IMR-90 (cell line): ENCODE data around the gene NCOA5. TPM values are rescaled to one million over a fixed set of nuclear protein-coding genes. Genes with fewer than 3 reads are reported as not detected.

ENCODE experiments used
- ATAC-seq: fragments of 200-7000 bp; cut with Tn5 transposase; 2 replicates; pipeline ENCODE4 v1.9.1; 2020; ENCODE audit warnings: low read depth, mild to moderate bottlenecking, moderate library complexity
- BruUV-seq: library from RNA; stranded (reverse); fragments of 400-500 nt; replicated peaks from 2 replicates; lab custom pipeline; 2021; lab: Mats Ljungman, UMichigan
- CTCF ChIA-PET: fragments of 300-600 bp; formaldehyde crosslinking; extraction: SDS; loops from one replicate; lab custom pipeline; 2021; ENCODE audit warnings: antibody characterized with exemption; lab: Yijun Ruan, JAX
- POLR2A ChIA-PET: fragments of 300-600 bp; sonication (Branson Sonifier 250); formaldehyde crosslinking; loops from one replicate; lab custom pipeline; 2022; ENCODE audit warnings: antibody characterized with exemption; ENCODE audit not compliant: unreplicated experiment; lab: Charles Lee
- DNase-seq: peaks from one replicate; pipeline ENCODE4 v3.0.0; 2013
- H2AFZ ChIP-seq: replicated peaks from 2 replicates; pipeline ENCODE3; 2013; ENCODE audit warnings: low read length, mild to moderate bottlenecking; ENCODE audit not compliant: poor library complexity
- H2AK5ac ChIP-seq: 2 replicates; pipeline ENCODE4 v1.6.1; 2013; ENCODE audit warnings: low read depth, low read length, inconsistent platforms
- H2AK9ac ChIP-seq: replicated peaks from 2 replicates; pipeline ENCODE3; 2013; ENCODE audit warnings: mild to moderate bottlenecking, low read depth, low read length, moderate library complexity; ENCODE audit not compliant: poor library complexity
- H2BK120ac ChIP-seq: 2 replicates; pipeline ENCODE4 v1.6.1; 2013; ENCODE audit warnings: low read depth, low read length, inconsistent platforms
- H2BK15ac ChIP-seq: 3 replicates; pipeline ENCODE4 v1.6.1; 2013; ENCODE audit warnings: low read depth, low read length, inconsistent platforms
- H2BK20ac ChIP-seq: 2 replicates; pipeline ENCODE4 v1.6.1; 2013; ENCODE audit warnings: low read depth, mild to moderate bottlenecking, inconsistent platforms, low read length, moderate library complexity
- H2BK5ac ChIP-seq: 2 replicates; pipeline ENCODE4 v1.6.1; 2013; ENCODE audit warnings: mild to moderate bottlenecking, low read depth, low read length, inconsistent platforms; ENCODE audit not compliant: poor library complexity, severe bottlenecking
- H3K14ac ChIP-seq: replicated peaks from 2 replicates; pipeline ENCODE4 v1.6.1; 2013; ENCODE audit warnings: low read depth, low read length, inconsistent platforms
- H3K18ac ChIP-seq: 2 replicates; pipeline ENCODE4 v1.6.1; 2013; ENCODE audit warnings: low read depth, low read length, control low read depth
- H3K23ac ChIP-seq: 2 replicates; pipeline ENCODE4 v1.6.1; 2013; ENCODE audit warnings: low read depth, low read length, inconsistent platforms
- H3K27ac ChIP-seq: 2 replicates; pipeline ENCODE4 v1.5.1; 2013; ENCODE audit warnings: mild to moderate bottlenecking, control low read depth, low read length; ENCODE audit not compliant: insufficient read depth
- H3K27me3 ChIP-seq: 2 replicates; pipeline ENCODE4 v1.6.1; 2013; ENCODE audit warnings: low read length; ENCODE audit not compliant: control insufficient read depth, insufficient read depth
- H3K36me3 ChIP-seq: 2 replicates; pipeline ENCODE4 v1.6.1; 2013; ENCODE audit warnings: low read length, mixed read lengths; ENCODE audit not compliant: control insufficient read depth, insufficient read depth
- H3K4ac ChIP-seq: 2 replicates; pipeline ENCODE4 v1.6.1; 2013; ENCODE audit warnings: low read depth, low read length, inconsistent platforms
- H3K4me1 ChIP-seq: 2 replicates; pipeline ENCODE4 v1.6.1; 2013; ENCODE audit warnings: low read length, mixed read lengths; ENCODE audit not compliant: control insufficient read depth, insufficient read depth
- H3K4me2 ChIP-seq: 2 replicates; pipeline ENCODE4 v1.6.1; 2013; ENCODE audit warnings: low read depth, mild to moderate bottlenecking, control low read depth, low read length, moderate library complexity
- H3K4me3 ChIP-seq: 2 replicates; pipeline ENCODE4 v1.5.1; 2013; ENCODE audit warnings: low read depth, mild to moderate bottlenecking, control low read depth, low read length, moderate library complexity; ENCODE audit not compliant: insufficient read depth
- H3K56ac ChIP-seq: 2 replicates; pipeline ENCODE4 v1.6.1; 2013; ENCODE audit warnings: low read length, inconsistent platforms; ENCODE audit not compliant: insufficient read depth; ENCODE audit errors: extremely low read depth
- H3K79me1 ChIP-seq, 2 experiments: 2 replicates each; pipeline ENCODE4 v1.6.1; 2013; ENCODE audit warnings: low read length in 2 of 2, inconsistent platforms in 1 of 2, low read depth in 1 of 2
- H3K9ac ChIP-seq: 2 replicates; pipeline ENCODE4 v1.6.1; 2013; ENCODE audit warnings: low read depth, low read length, control low read depth
- H3K9me1 ChIP-seq: 2 replicates; pipeline ENCODE4 v1.6.1; 2013; ENCODE audit warnings: low read length, inconsistent platforms; ENCODE audit not compliant: insufficient read depth
- H3K9me3 ChIP-seq: 2 replicates; pipeline ENCODE4 v1.6.1; 2013; ENCODE audit warnings: low read length; ENCODE audit not compliant: control insufficient read depth, insufficient read depth
- H4K20me1 ChIP-seq: 2 replicates; pipeline ENCODE4 v1.6.1; 2013; ENCODE audit warnings: low read length, inconsistent platforms; ENCODE audit not compliant: insufficient read depth
- H4K5ac ChIP-seq: 2 replicates; pipeline ENCODE4 v1.6.1; 2013; ENCODE audit warnings: mild to moderate bottlenecking, low read depth, low read length, control low read depth
- H4K8ac ChIP-seq, 2 experiments: 2 replicates each; pipeline ENCODE4 v1.6.1; 2013; ENCODE audit warnings: low read depth in 2 of 2, low read length in 2 of 2, control low read depth in 1 of 2, inconsistent platforms in 1 of 2
- H4K91ac ChIP-seq: 2 replicates; pipeline ENCODE4 v1.6.1; 2013; ENCODE audit warnings: low read depth, low read length, inconsistent platforms; ENCODE audit not compliant: insufficient read depth
- BHLHE40 ChIP-seq: fragments of 150-350 bp; IDR thresholded peaks from 2 replicates; pipeline ENCODE4 v1.6.1; 2016; ENCODE audit warnings: mild to moderate bottlenecking, low read depth, low read length
- ELK1 ChIP-seq: fragments of 150-350 bp; IDR thresholded peaks from 2 replicates; pipeline ENCODE4 v1.6.1; 2016; ENCODE audit warnings: low read depth, mild to moderate bottlenecking, low read length, moderate library complexity, borderline replicate concordance
- MAFK ChIP-seq: IDR thresholded peaks from 2 replicates; pipeline ENCODE4 v1.6.1; 2012; ENCODE audit warnings: low read depth, low read length, improper control_type of control experiment
- NFE2L2 ChIP-seq: fragments of 150-350 bp; IDR thresholded peaks from 2 replicates; pipeline ENCODE4 v1.6.1; 2016; ENCODE audit warnings: low read depth, mild to moderate bottlenecking, low read length
- POLR2A ChIP-seq: IDR thresholded peaks from 2 replicates; pipeline ENCODE4 v1.6.1; 2012; ENCODE audit warnings: mild to moderate bottlenecking, low read depth, low read length
- SMC3 ChIP-seq: fragments of 150-350 bp; IDR thresholded peaks from 2 replicates; pipeline ENCODE4 v1.6.1; 2016; ENCODE audit warnings: low read depth, mild to moderate bottlenecking, antibody characterized with exemption, low read length, moderate library complexity
- WGBS, 2 experiments: methylation state at CpG; one replicate each; pipeline versions ENCODE4 v1.1.5 to v1.1.7; 2013; ENCODE audit warnings: missing lambda C conversion rate in 2 of 2; ENCODE audit not compliant: insufficient read length in 1 of 2; ENCODE audit errors: extremely low coverage in 2 of 2; 5-methylcytosine and 5-hydroxymethylcytosine counted together
- dilution Hi-C: fragments of 300-500 bp; cut with HindIII; formaldehyde crosslinking; loops from one replicate; pipeline ENCODE4 v1.14.3; 2018; ENCODE audit warnings: low sequenced_read_pairs; ENCODE audit not compliant: unreplicated experiment
- in situ Hi-C: fragments of 300-500 bp; cut with MboI; formaldehyde crosslinking; loops from 3 replicates; pipeline ENCODE4 v1.14.3; 2019; ENCODE audit warnings: low sequenced_read_pairs, inconsistent platforms, mixed read lengths
- intact Hi-C: fragments of 100-400 bp; cut with micrococcal nuclease; formaldehyde crosslinking; loops from 2 replicates; pipeline ENCODE4 v1.10.0; 2022
- polyA plus RNA-seq, 3 experiments: library from polyadenylated mRNA; depleted of rRNA; stranded (reverse); fragments of >200 nt; gene quantifications; 2 replicates each; pipeline ENCODE4 v1.2.3, GENCODE V29; 2012; ENCODE audit warnings: low replicate concordance in 1 of 3
- total RNA-seq: library from RNA; depleted of rRNA; stranded (reverse); fragments of >200 nt; gene quantifications from 2 replicates; pipeline ENCODE4 v1.2.3, GENCODE V29; 2012

NCOA5 gene
- total and polyA plus RNA-seq, 2 of the 4 experiments (the other 2 are of a cell fraction): 17.4 to 20.6 TPM

DNA sequence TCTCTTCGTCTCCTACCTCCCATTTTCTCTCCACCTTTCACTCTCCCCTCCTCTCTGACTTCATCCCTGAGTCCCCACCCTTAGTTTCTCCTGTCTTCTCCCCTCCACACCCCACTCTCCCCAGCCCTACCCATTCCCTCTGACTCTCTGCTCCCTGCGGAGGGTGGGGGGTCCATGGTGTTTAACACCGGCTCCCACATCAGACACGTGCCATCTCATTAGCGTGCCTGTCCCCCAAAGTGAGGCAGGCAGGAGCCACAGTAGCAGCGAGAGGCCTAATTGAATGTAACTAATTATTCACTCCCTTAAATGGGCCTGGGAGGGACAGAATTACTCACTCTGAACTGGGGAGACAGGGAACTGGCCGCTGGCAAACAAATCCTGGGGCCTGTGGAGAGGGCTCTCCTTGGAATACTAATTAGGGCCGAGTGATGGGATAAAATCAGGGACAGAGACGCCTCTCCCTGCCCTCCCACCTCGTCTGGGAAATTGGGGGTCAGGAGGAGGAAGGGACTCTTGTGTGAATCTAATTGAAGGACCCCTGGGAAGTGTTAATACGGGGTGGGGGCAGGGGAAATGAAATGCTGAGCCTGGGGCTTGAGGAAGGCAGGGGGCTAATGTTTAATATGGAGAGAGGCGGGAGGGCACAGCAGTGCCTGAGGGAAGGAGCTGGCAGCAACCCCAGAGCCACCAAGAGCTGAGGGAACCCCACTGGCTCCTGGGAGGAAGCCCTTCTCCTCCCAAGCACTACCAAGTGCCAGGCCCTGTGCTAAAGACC is 46.3 kb upstream of the NCOA5 start:
- Histone ChIP-seq H2AK5ac (no peak overlapping the region), H4K20me1 (no peaks in the 10 kb centered on the region), H3K79me1 (no peaks in the 10 kb centered on the region), H3K9me1 (no peaks in the 10 kb centered on the region), H3K27me3 (peaks cover 48% of the 10 kb centered on the region), H2BK15ac (no peak overlapping the region), H3K4ac (no peak overlapping the region), H3K14ac (no peak overlapping the region), H4K8ac (no peak overlapping the region), H4K5ac (no peak overlapping the region), H3K4me3 (no peak overlapping the region), H3K56ac (no peak overlapping the region), H2AK9ac (no peak overlapping the region), H3K9ac (no peak overlapping the region), H2BK5ac (no peak overlapping the region), H3K27ac (no peak overlapping the region), H3K18ac (no peak overlapping the region), H2BK120ac (no peak overlapping the region), H3K4me2 (no peak overlapping the region), H2BK20ac (no peak overlapping the region), H4K91ac (no peak overlapping the region), H3K23ac (no peak overlapping the region), H2AFZ (no peak overlapping the region), H3K4me1 (no peaks in the 10 kb centered on the region), H3K36me3 (no peaks in the 10 kb centered on the region), H3K9me3 (no peaks in the 10 kb centered on the region)
- no TSS peak for BruUV-seq
- TF ChIP-seq BHLHE40 (no peak), POLR2A (no peak), SMC3 (no peak), MAFK (no peak), NFE2L2 (no peak), ELK1 (no peak)
- ChIA-PET POLR2A (no interaction called here), CTCF (no interaction called here)
- ATAC-seq (no peak), DNase-seq (no peak)
- WGBS, 2 experiments: 43% methylated on average over 1 of the region's 12 CpGs; no CpG with 5 or more reads in 1 of the 2 experiments
- in situ Hi-C loops: no loop called here
- intact Hi-C loops: no loop called here
- dilution Hi-C loops: no loop called here
